ENCODE measurements around the gene TRPC3. TPM values are rescaled to one million over a fixed set of nuclear protein-coding genes. Genes with fewer than 3 reads are reported as not detected.
"Not testable (repeated sequence)": the region's sequence is repeated elsewhere in the genome, so short reads cannot be mapped to it uniquely, and the experiment has no call there.

The TRPC3 gene
- total RNA-seq, 1 experiment from 2014 or later, result 0.24 TPM

DNA sequence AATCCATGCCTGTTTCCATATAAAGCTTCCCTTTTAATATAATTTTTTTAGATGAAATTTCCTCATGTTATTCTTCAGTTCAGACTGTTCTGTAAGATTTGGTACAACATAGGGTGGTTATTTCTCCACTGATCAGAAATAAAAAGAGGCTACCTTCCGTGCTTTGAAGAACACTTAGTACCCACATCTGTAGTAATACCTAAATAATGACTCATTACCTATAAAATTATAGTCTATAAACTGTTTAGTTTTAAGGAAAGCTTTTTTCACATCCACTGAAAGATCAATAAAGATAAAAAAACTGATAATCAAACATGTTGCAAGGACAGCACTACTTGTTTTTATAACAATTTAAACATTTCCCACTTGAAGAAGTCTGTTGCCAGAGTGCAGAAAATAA lies 23.9 kb downstream of the TRPC3 start:
- no peaks in the 10 kb centered on the region for H4K20me1 ChIP-seq (ENCODE audit: insufficient read depth)
- no TSS peak for BruUV-seq (replicated peaks)
- no peaks in the 10 kb centered on the region for H3F3A ChIP-seq (ENCODE audit: insufficient read depth, low read depth)
- no peaks in the 10 kb centered on the region for H3K9me2 ChIP-seq (ENCODE audit: insufficient read depth)
- TF ChIP-seq EZH2 (IDR thresholded peaks at IDR 0.05; ENCODE audit: low read depth), result no peak
- TF ChIP-seq, protein P1, sequence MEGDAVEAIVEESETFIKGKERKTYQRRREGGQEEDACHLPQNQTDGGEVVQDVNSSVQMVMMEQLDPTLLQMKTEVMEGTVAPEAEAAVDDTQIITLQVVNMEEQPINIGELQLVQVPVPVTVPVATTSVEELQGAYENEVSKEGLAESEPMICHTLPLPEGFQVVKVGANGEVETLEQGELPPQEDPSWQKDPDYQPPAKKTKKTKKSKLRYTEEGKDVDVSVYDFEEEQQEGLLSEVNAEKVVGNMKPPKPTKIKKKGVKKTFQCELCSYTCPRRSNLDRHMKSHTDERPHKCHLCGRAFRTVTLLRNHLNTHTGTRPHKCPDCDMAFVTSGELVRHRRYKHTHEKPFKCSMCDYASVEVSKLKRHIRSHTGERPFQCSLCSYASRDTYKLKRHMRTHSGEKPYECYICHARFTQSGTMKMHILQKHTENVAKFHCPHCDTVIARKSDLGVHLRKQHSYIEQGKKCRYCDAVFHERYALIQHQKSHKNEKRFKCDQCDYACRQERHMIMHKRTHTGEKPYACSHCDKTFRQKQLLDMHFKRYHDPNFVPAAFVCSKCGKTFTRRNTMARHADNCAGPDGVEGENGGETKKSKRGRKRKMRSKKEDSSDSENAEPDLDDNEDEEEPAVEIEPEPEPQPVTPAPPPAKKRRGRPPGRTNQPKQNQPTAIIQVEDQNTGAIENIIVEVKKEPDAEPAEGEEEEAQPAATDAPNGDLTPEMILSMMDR (conservative IDR thresholded peaks at IDR 0.05), result no peak
- no peak for DNase-seq
- H3K36me3 ChIP-seq (ENCODE audit: low read depth), result no peaks in the 10 kb centered on the region
- H3K9me3 ChIP-seq (ENCODE audit: insufficient read depth, low read depth), result no peaks in the 10 kb centered on the region
- no peak overlapping the region for H3K27ac ChIP-seq
- H3K4me1 ChIP-seq (replicated peaks; ENCODE audit: insufficient read depth), result no peaks in the 10 kb centered on the region
- ChIA-PET POLR2A (ENCODE audit: unreplicated experiment) (no interaction called here), CTCF (no interaction called here)
- H3K27me3 ChIP-seq (ENCODE audit: insufficient read depth, low read depth), result no peaks in the 10 kb centered on the region
- no peaks in the 10 kb centered on the region for H3K79me2 ChIP-seq (ENCODE audit: low read depth)
- H2AFZ ChIP-seq, result no peak overlapping the region
- intact Hi-C loops (cut with micrococcal nuclease; ENCODE audit: unreplicated experiment), result no loop called here
- H3K4me3 ChIP-seq, result no peak overlapping the region
- H3K4me2 ChIP-seq, result no peak overlapping the region

GRCh38 chr4:121926490-121926889 lies 25.4 kb downstream of the TRPC3 start:
- H3K27me3 ChIP-seq (ENCODE audit: insufficient read depth, low read depth); H3K4me1 ChIP-seq (replicated peaks; ENCODE audit: insufficient read depth); intact Hi-C loops (cut with micrococcal nuclease; ENCODE audit: unreplicated experiment); DNase-seq; H3K4me3 ChIP-seq; H4K20me1 ChIP-seq (ENCODE audit: insufficient read depth); CTCF ChIA-PET; H3K4me2 ChIP-seq; H3K9me3 ChIP-seq (ENCODE audit: insufficient read depth, low read depth); H3F3A ChIP-seq (ENCODE audit: insufficient read depth, low read depth); H3K27ac ChIP-seq; H3K79me2 ChIP-seq (ENCODE audit: low read depth); H3K9me2 ChIP-seq (ENCODE audit: insufficient read depth); POLR2A ChIA-PET (ENCODE audit: unreplicated experiment); H3K36me3 ChIP-seq (ENCODE audit: low read depth); BruUV-seq (replicated peaks); H2AFZ ChIP-seq: not testable (repeated sequence)

- H4K20me1 ChIP-seq (ENCODE audit: insufficient read depth), result no peaks in the 10 kb centered on the region
- no peaks in the 10 kb centered on the region for H3K36me3 ChIP-seq (ENCODE audit: low read depth)
- no peaks in the 10 kb centered on the region for H3K79me2 ChIP-seq (ENCODE audit: low read depth)
- H3F3A ChIP-seq (ENCODE audit: insufficient read depth, low read depth), result no peaks in the 10 kb centered on the region
- ChIA-PET POLR2A (ENCODE audit: unreplicated experiment) (no interaction called here), CTCF (no interaction called here)
- intact Hi-C loops (cut with micrococcal nuclease; ENCODE audit: unreplicated experiment), result no loop called here
- BruUV-seq (replicated peaks), result no TSS peak
- H3K4me3 ChIP-seq, result no peak overlapping the region
- H3K9me3 ChIP-seq (ENCODE audit: insufficient read depth, low read depth), result no peaks in the 10 kb centered on the region
- no peak overlapping the region for H3K4me2 ChIP-seq
- H3K4me1 ChIP-seq (replicated peaks; ENCODE audit: insufficient read depth), result no peaks in the 10 kb centered on the region
- H3K27me3 ChIP-seq (ENCODE audit: insufficient read depth, low read depth), result no peaks in the 10 kb centered on the region
- no peak for DNase-seq
- TF ChIP-seq EZH2 (IDR thresholded peaks at IDR 0.05; ENCODE audit: low read depth), result no peak
- TF ChIP-seq, protein P1 (conservative IDR thresholded peaks at IDR 0.05), result no peak
- no peak overlapping the region for H2AFZ ChIP-seq
- H3K9me2 ChIP-seq (ENCODE audit: insufficient read depth), result no peaks in the 10 kb centered on the region
- no peak overlapping the region for H3K27ac ChIP-seq
These were observed 28.6 kb downstream of the TRPC3 start for GRCh38 chr4:121923306-121923705.

DNA sequence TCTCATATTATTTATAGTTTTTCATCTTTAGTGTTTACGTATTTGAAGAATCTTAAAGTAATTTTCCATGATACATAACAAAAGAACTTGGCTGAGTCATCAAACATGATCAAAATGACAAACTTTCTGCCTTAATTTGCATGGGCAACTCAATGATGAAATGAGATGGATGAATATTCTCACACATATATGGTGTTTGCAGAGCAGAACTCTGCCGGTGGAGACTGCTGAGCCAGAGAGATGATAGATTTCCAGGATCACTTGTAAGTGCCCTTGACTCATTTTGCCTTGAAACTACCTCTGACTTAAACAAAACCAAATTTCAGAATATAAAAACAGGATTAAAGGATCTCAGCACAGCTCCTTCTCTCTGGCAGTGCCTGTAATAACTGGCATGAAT lies 38.2 kb downstream of the TRPC3 start:
- BruUV-seq (replicated peaks), result no TSS peak
- ChIA-PET CTCF (no interaction called here), POLR2A (ENCODE audit: unreplicated experiment) (no interaction called here)
- intact Hi-C loops (cut with micrococcal nuclease; ENCODE audit: unreplicated experiment), result no loop called here
- Histone ChIP-seq H3K27me3 (ENCODE audit: insufficient read depth, low read depth) (no peaks in the 10 kb centered on the region), H4K20me1 (ENCODE audit: insufficient read depth) (no peaks in the 10 kb centered on the region), H3K4me2 (no peak overlapping the region), H3K9me2 (ENCODE audit: insufficient read depth) (no peaks in the 10 kb centered on the region), H3K36me3 (ENCODE audit: low read depth) (no peaks in the 10 kb centered on the region), H3K9me3 (ENCODE audit: insufficient read depth, low read depth) (no peaks in the 10 kb centered on the region), H3K4me1 (replicated peaks; ENCODE audit: insufficient read depth) (no peaks in the 10 kb centered on the region), H3K27ac (no peak overlapping the region), H3K4me3 (no peak overlapping the region), H2AFZ (no peak overlapping the region; the same call in 1 of the 2 replicates), H3K79me2 (ENCODE audit: low read depth) (no peaks in the 10 kb centered on the region), H3F3A (ENCODE audit: insufficient read depth, low read depth) (no peaks in the 10 kb centered on the region)
- TF ChIP-seq, protein P1 (conservative IDR thresholded peaks at IDR 0.05), result no peak
- TF ChIP-seq EZH2 (IDR thresholded peaks at IDR 0.05; ENCODE audit: low read depth), result no peak
- no peak for DNase-seq
